ENCODE results near the gene PPARD.

Gene PPARD

GRCh38 chr6:35312807-35313206 lies 29.6 kb upstream of the PPARD start:
- DNase-seq (ENCODE audit: low spot score) = no peak
- no peak for TF ChIP-seq CTCF (IDR thresholded peaks at IDR 0.05; ENCODE audit: extremely low read depth, insufficient read depth, missing control alignments)
- in situ Hi-C loops (cut with MboI; ENCODE audit: low pct_unique_long_range_greater_than_20kb, low sequenced_read_pairs, unreplicated experiment) = no loop called here

GRCh38 chr6:35317483-35318195 lies 24.7 kb upstream of the PPARD start:
- in situ Hi-C loops (cut with MboI; ENCODE audit: low pct_unique_long_range_greater_than_20kb, low sequenced_read_pairs, unreplicated experiment) = no loop called here
- TF ChIP-seq CTCF (IDR thresholded peaks at IDR 0.05; ENCODE audit: extremely low read depth, insufficient read depth, missing control alignments) = no peak
- no peak for DNase-seq (ENCODE audit: low spot score)

GRCh38 chr6:35318196-35319171 lies 23.9 kb upstream of the PPARD start:
- TF ChIP-seq CTCF (IDR thresholded peaks at IDR 0.05; ENCODE audit: extremely low read depth, insufficient read depth, missing control alignments) = no peak
- DNase-seq (ENCODE audit: low spot score) = no peak
- in situ Hi-C loops (cut with MboI; ENCODE audit: low pct_unique_long_range_greater_than_20kb, low sequenced_read_pairs, unreplicated experiment) = no loop called here

- TF ChIP-seq CTCF (IDR thresholded peaks at IDR 0.05; ENCODE audit: extremely low read depth, insufficient read depth, missing control alignments) = no peak
- no peak for DNase-seq (ENCODE audit: low spot score)
- in situ Hi-C loops (cut with MboI; ENCODE audit: low pct_unique_long_range_greater_than_20kb, low sequenced_read_pairs, unreplicated experiment) = loop anchor here (10.0 kb wide), 1 partner anchor 135 kb away; the partner anchor contains the start of gene FANCE
Observed at GRCh38 chr6:35319346-35320030, 22.9 kb upstream of the PPARD start.

- in situ Hi-C loops (cut with MboI; ENCODE audit: low pct_unique_long_range_greater_than_20kb, low sequenced_read_pairs, unreplicated experiment) = loop anchor here (10.0 kb wide), 1 partner anchor 135 kb away; the partner anchor contains the start of gene FANCE
Observed at GRCh38 chr6:35320031-35320410, 22.3 kb upstream of the PPARD start.

More at GRCh38 chr6:35320031-35320410, 22.3 kb upstream of the PPARD start:
- no peak for DNase-seq (ENCODE audit: low spot score)
- TF ChIP-seq CTCF (IDR thresholded peaks at IDR 0.05; ENCODE audit: extremely low read depth, insufficient read depth, missing control alignments) = no peak
